Chondrocyte (in vitro differentiated cells): Measurements from ENCODE around the gene ZNF408. TPM values are rescaled to one million over a fixed set of nuclear protein-coding genes. Genes with fewer than 3 reads are reported as not detected.

Source experiments
- DNase-seq: peaks from one replicate; pipeline ENCODE4 v3.0.0; 2021; ENCODE audit warnings: mixed read lengths, low spot score
- H3K27ac Mint-ChIP-seq: one replicate; pipeline ENCODE4 v1.8.0; 2021; ENCODE audit warnings: mild to moderate bottlenecking, moderate library complexity, mixed read lengths; ENCODE audit not compliant: unreplicated experiment
- H3K27me3 Mint-ChIP-seq: 2 replicates; pipeline ENCODE4 v1.8.0; 2021; ENCODE audit warnings: low read depth, mixed read lengths
- H3K36me3 Mint-ChIP-seq: 2 replicates; pipeline ENCODE4 v1.8.0; 2021; ENCODE audit warnings: low read depth, mixed read lengths
- H3K4me1 Mint-ChIP-seq: 2 replicates; pipeline ENCODE4 v1.8.0; 2021; ENCODE audit warnings: low read depth, mild to moderate bottlenecking, mixed read lengths
- H3K4me3 Mint-ChIP-seq: one replicate; pipeline ENCODE4 v1.8.0; 2021; ENCODE audit warnings: mild to moderate bottlenecking, moderate library complexity, mixed read lengths; ENCODE audit not compliant: unreplicated experiment
- H3K9me3 Mint-ChIP-seq: 2 replicates; pipeline ENCODE4 v1.8.0; 2021; ENCODE audit warnings: low read depth, mixed read lengths
- CTCF ChIP-seq: fragments of 200-600 bp; sonication (generic); IDR thresholded peaks from 2 replicates; pipeline ENCODE4 v1.5.0; 2021; ENCODE audit warnings: antibody characterized with exemption, mild to moderate bottlenecking, moderate library complexity
- total RNA-seq: library from RNA; stranded (reverse); gene quantifications from 3 replicates; pipeline ENCODE4 v1.2.1, GENCODE V29; 2021

The ZNF408 gene
- total RNA-seq, 1 donor from 2014 or later, result 15.5 TPM

- peak overlapping the region; percentile 23 for H3K27ac Mint-ChIP-seq
- DNase-seq, result peak; percentile 43
- TF ChIP-seq CTCF, result no peak
- H3K27me3 Mint-ChIP-seq, result no peaks in the 10 kb centered on the region
- peaks cover 22% of the 10 kb centered on the region for H3K36me3 Mint-ChIP-seq
- H3K4me3 Mint-ChIP-seq, result no peak overlapping the region
- H3K9me3 Mint-ChIP-seq, result no peaks in the 10 kb centered on the region
- peaks cover 22% of the 10 kb centered on the region for H3K4me1 Mint-ChIP-seq
Observed at GRCh38 chr11:46676436-46677158, 24.2 kb upstream of the ZNF408 start.

- DNase-seq, result peak; percentile 71
- H3K9me3 Mint-ChIP-seq, result no peaks in the 10 kb centered on the region
- no peaks in the 10 kb centered on the region for H3K27me3 Mint-ChIP-seq
- peaks cover 22% of the 10 kb centered on the region for H3K4me1 Mint-ChIP-seq
- TF ChIP-seq CTCF, result no peak
- peak overlapping the region; percentile 27 for H3K27ac Mint-ChIP-seq
- H3K4me3 Mint-ChIP-seq, result no peak overlapping the region
- H3K36me3 Mint-ChIP-seq, result peaks cover 17% of the 10 kb centered on the region
Observed at GRCh38 chr11:46677169-46677568, 23.7 kb upstream of the ZNF408 start.

- peak overlapping the region; percentile 76 for H3K27ac Mint-ChIP-seq
- no peaks in the 10 kb centered on the region for H3K9me3 Mint-ChIP-seq
- H3K4me1 Mint-ChIP-seq, result peaks cover 22% of the 10 kb centered on the region
- peaks cover 10% of the 10 kb centered on the region for H3K36me3 Mint-ChIP-seq
- peak; percentile 48 for DNase-seq
- H3K4me3 Mint-ChIP-seq, result no peak overlapping the region
- peak; percentile 25 for TF ChIP-seq CTCF
- H3K27me3 Mint-ChIP-seq, result no peaks in the 10 kb centered on the region
Observed at GRCh38 chr11:46677991-46678740, 22.7 kb upstream of the ZNF408 start.

- DNase-seq, result peak; percentile 60
- no peaks in the 10 kb centered on the region for H3K27me3 Mint-ChIP-seq
Observed at GRCh38 chr11:46678741-46679130, 22.1 kb upstream of the ZNF408 start.

More at GRCh38 chr11:46678741-46679130, 22.1 kb upstream of the ZNF408 start:
- Mint-ChIP-seq H3K36me3 (peaks cover 10% of the 10 kb centered on the region), H3K4me1 (peaks cover 26% of the 10 kb centered on the region), H3K9me3 (no peaks in the 10 kb centered on the region), H3K27ac (peak overlapping the region; percentile 49), H3K4me3 (no peak overlapping the region)
- TF ChIP-seq CTCF, result no peak
